ENCODE measurements around the gene CAMK2A. TPM values are rescaled to one million over a fixed set of nuclear protein-coding genes. Genes with fewer than 3 reads are reported as not detected.

The CAMK2A gene
- total RNA-seq, result not detected

- H3K27ac Mint-ChIP-seq, result no peak within 1 kb of the TSS
- ATAC-seq (no peak), DNase-seq (ENCODE audit: low spot score in 2 of 2) (no peak)
- no peaks in the 10 kb centered on the region for H3K9me3 Mint-ChIP-seq
- no peaks in the 10 kb centered on the region for H3K36me3 Mint-ChIP-seq
Observed at GRCh38 chr5:150289551-150290390, at the start of gene CAMK2A. TSS of gene CAMK2A (minus strand) at chr5:150289773. CDS start at chr5:150289625, 148 bp downstream.

GRCh38 chr5:150339165-150339564, 49.6 kb upstream of the CAMK2A start:
- H3K36me3 Mint-ChIP-seq, result no peaks in the 10 kb centered on the region
- ATAC-seq (no peak), DNase-seq (ENCODE audit: low spot score in 2 of 2) (no peak)
- H3K27ac Mint-ChIP-seq, result no peak overlapping the region
- H3K9me3 Mint-ChIP-seq, result no peaks in the 10 kb centered on the region

DNA sequence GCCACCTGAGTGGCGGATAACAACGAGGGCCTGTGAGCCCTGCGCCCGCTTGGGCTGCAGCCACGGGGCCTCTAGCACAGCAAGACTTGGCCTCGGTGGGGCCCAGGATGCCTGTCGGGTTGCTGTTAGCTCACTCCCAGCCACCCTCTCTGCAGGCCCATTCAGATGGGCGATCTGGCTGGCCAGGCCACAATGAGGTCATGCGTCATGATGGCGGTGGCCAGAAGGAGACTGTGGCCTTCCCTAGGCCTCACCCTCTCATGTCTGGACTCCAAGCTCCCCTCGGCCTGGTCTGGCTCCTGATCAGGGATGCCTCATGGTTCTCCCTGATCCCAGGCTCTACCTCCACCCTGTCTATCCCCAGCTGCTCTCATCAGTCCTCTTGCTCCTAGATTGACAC, 49.0 kb upstream of the CAMK2A start:
- H3K36me3 Mint-ChIP-seq, result no peaks in the 10 kb centered on the region

GRCh38 chr5:150335778-150336177, 46.2 kb upstream of the CAMK2A start:
- no peak for DNase-seq (ENCODE audit: low spot score in 2 of 2)
- Mint-ChIP-seq H3K36me3 (no peaks in the 10 kb centered on the region), H3K9me3 (no peaks in the 10 kb centered on the region), H3K27ac (no peak overlapping the region)
- ATAC-seq, result no peak

More for the DNA sequence above, 49.0 kb upstream of the CAMK2A start:
- Mint-ChIP-seq H3K27ac (no peak overlapping the region), H3K9me3 (no peaks in the 10 kb centered on the region)
- DNase-seq (ENCODE audit: low spot score in 2 of 2), result no peak
- no peak for ATAC-seq

DNA sequence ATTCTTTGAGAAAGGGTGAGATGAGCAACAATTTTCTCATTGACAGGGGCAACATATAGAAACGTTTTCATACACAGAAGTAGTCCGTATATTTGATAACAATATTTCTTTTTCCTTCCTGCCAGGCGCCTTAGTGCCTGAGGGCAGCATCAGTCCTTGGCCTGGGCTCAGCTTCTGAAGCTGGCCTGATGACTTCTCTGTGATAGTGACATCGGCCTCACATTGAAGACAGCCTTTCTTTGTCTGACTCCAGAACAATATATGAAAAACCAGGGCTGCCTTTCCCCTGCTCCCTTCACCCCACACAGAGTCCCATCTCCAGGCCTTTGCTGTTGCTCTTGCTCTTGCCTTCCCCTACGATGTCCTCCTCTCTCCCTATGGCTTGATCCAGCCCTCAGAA, 43.8 kb upstream of the CAMK2A start:
- no peak for DNase-seq (ENCODE audit: low spot score in 2 of 2)
- no peak for ATAC-seq
- no peaks in the 10 kb centered on the region for H3K36me3 Mint-ChIP-seq
- no peak overlapping the region for H3K27ac Mint-ChIP-seq
- no peaks in the 10 kb centered on the region for H3K9me3 Mint-ChIP-seq

GRCh38 chr5:150329881-150330876, 40.6 kb upstream of the CAMK2A start:
- Mint-ChIP-seq H3K27ac (no peak overlapping the region), H3K9me3 (no peaks in the 10 kb centered on the region), H3K36me3 (no peaks in the 10 kb centered on the region)
- ATAC-seq, result no peak
- DNase-seq (ENCODE audit: low spot score in 2 of 2), result no peak

GRCh38 chr5:150329038-150329437, 39.5 kb upstream of the CAMK2A start:
- Mint-ChIP-seq H3K36me3 (no peaks in the 10 kb centered on the region), H3K9me3 (no peaks in the 10 kb centered on the region), H3K27ac (peak overlapping the region in 1 of 2 donors; percentile 10)
- DNase-seq (ENCODE audit: low spot score in 2 of 2), result no peak
- no peak for ATAC-seq

DNA sequence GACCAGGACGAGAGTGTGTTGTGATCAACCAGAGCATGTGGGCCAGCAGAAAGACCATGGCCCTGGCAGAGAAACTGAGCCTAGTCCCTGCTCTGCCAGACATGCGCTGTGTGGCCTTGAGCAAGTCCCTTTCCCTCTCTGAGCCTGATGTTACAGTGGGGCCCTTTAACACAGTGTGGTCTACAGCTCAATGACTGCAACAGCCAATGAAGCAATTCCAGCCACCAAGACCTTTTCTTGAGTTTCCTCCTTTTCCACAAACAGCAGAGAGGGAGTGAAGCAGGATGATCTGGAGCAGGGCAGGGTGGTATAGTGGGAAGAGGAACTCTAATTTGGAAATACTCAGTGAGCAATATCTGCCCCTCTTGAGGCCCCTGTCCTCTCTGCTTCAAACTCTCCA, 38.9 kb upstream of the CAMK2A start:
- Mint-ChIP-seq H3K27ac (peak overlapping the region in 1 of 2 donors; percentile 10), H3K9me3 (no peaks in the 10 kb centered on the region), H3K36me3 (no peaks in the 10 kb centered on the region)
- no peak for DNase-seq (ENCODE audit: low spot score in 2 of 2)
- ATAC-seq, result no peak

- ATAC-seq (no peak), DNase-seq (ENCODE audit: low spot score in 2 of 2) (no peak)
Observed at GRCh38 chr5:150327139-150327538, 37.6 kb upstream of the CAMK2A start.

GRCh38 chr5:150326707-150327106, 37.1 kb upstream of the CAMK2A start:
- no peak for ATAC-seq
- no peaks in the 10 kb centered on the region for H3K9me3 Mint-ChIP-seq
- no peak overlapping the region for H3K27ac Mint-ChIP-seq
- H3K36me3 Mint-ChIP-seq, result no peaks in the 10 kb centered on the region
- DNase-seq (ENCODE audit: low spot score in 2 of 2), result no peak

More at GRCh38 chr5:150327139-150327538, 37.6 kb upstream of the CAMK2A start:
- Mint-ChIP-seq H3K27ac (no peak overlapping the region), H3K36me3 (no peaks in the 10 kb centered on the region), H3K9me3 (no peaks in the 10 kb centered on the region)

DNA sequence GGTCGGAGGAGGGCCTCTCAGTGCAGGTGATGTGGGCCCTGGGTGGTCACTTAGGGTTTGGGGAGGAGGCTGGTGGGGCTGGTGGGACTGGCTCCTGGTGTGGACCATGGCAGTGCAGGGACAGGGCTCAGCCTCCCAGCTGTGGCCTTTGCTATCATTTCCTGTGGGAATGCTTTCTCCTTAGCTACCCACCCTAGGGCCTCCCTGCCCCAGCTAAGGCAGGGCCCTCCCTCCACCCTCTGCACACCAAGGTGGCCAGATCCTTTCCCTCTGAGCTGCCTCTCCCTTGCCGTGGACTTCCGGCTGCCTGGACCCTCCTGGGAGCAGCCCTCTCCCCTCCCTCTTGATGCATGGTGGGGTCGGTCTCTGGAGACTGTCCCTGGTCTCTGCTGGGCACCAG, 35.9 kb upstream of the CAMK2A start:
- Mint-ChIP-seq H3K27ac (no peak overlapping the region), H3K36me3 (no peaks in the 10 kb centered on the region), H3K9me3 (no peaks in the 10 kb centered on the region)
- ATAC-seq, result no peak
- no peak for DNase-seq (ENCODE audit: low spot score in 2 of 2)

DNA sequence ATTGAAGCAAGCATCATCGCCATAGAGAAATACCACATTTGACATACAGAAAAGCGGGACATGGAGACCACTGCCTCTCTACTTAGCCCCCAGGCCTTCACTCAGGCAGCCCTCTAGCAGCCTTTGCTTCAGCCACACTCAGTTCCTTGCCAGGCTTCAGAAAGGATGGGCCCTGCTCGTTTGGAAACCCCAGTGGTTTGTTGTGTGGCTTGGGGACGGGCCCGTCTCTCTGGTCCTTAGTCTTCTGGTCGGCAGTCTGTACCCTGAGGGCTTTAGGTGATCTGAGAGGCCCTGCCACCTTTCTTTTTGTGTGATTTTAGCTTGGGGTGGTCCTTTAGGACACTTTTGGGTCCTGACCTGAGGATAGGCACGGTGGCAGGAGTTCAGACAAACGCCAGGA, 34.2 kb upstream of the CAMK2A start:
- no peaks in the 10 kb centered on the region for H3K36me3 Mint-ChIP-seq
- DNase-seq (ENCODE audit: low spot score in 2 of 2) (no peak), ATAC-seq (no peak)
- no peaks in the 10 kb centered on the region for H3K9me3 Mint-ChIP-seq
- H3K27ac Mint-ChIP-seq, result no peak overlapping the region

- no peak for ATAC-seq
- DNase-seq (ENCODE audit: low spot score in 2 of 2), result no peak
- Mint-ChIP-seq H3K27ac (no peak overlapping the region), H3K36me3 (no peaks in the 10 kb centered on the region), H3K9me3 (no peaks in the 10 kb centered on the region)
Observed at GRCh38 chr5:150323092-150323491, 33.5 kb upstream of the CAMK2A start.

- ATAC-seq (no peak), DNase-seq (ENCODE audit: low spot score in 2 of 2) (no peak)
- no peak overlapping the region for H3K27ac Mint-ChIP-seq
- no peaks in the 10 kb centered on the region for H3K36me3 Mint-ChIP-seq
- no peaks in the 10 kb centered on the region for H3K9me3 Mint-ChIP-seq
Observed at GRCh38 chr5:150322202-150322601, 32.6 kb upstream of the CAMK2A start.

DNA sequence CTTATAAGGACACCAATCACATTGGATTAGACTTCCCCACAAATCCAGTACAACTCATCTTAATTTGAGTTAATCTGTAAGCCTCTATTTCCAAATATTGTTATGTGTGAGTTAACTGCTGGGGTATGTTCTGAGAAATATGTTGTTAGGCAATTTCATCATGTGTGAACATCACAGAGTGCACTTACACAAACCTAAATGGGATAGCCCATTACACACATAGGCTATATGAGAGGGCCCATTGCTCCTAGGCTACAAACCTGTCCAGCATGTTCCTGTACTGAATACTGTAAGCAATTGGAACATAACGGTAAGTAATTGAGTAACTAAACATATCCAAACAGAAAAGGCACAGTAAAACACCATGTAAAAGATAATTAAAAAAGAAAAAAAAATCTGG, 32.2 kb upstream of the CAMK2A start:
- ATAC-seq (no peak), DNase-seq (ENCODE audit: low spot score in 2 of 2) (no peak)
- Mint-ChIP-seq H3K27ac (no peak overlapping the region), H3K36me3 (no peaks in the 10 kb centered on the region), H3K9me3 (no peaks in the 10 kb centered on the region)

DNA sequence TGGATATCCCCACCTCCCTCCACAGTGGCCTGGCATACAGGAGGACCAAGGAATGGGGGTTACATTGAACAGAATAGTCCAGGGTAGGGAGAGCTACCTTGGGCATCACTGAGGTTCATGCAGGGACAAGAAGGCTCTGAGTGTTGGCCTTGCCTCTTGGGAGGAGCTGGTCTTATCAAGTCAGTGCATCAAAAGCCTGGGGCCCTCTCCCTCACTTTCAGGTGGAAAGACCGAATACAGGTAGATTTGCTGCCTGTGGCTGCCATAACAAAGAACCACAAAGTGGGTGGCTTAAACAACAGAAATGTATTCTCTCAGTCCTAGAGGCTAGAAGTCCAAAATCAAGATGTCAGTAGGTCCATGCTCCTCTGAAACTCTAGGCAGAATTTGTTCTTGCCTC, 31.6 kb upstream of the CAMK2A start:
- Mint-ChIP-seq H3K36me3 (no peaks in the 10 kb centered on the region), H3K9me3 (no peaks in the 10 kb centered on the region), H3K27ac (no peak overlapping the region)
- ATAC-seq (no peak), DNase-seq (ENCODE audit: low spot score in 2 of 2) (no peak)

GRCh38 chr5:150320044-150320613, 30.6 kb upstream of the CAMK2A start:
- H3K9me3 Mint-ChIP-seq, result no peaks in the 10 kb centered on the region
- DNase-seq (ENCODE audit: low spot score in 2 of 2), result no peak
- no peak for ATAC-seq
- H3K27ac Mint-ChIP-seq, result no peak overlapping the region
- H3K36me3 Mint-ChIP-seq, result no peaks in the 10 kb centered on the region
